NCI-H82 treated with DMSO at 0.1 percent for 48 hours (cell line): ENCODE measurements around the gene RPL10.
"Not testable (repeated sequence)": the region's sequence is repeated elsewhere in the genome, so short reads cannot be mapped to it uniquely, and the experiment has no call there.

Experiments
- DNase-seq: peaks from one replicate; lab custom pipeline; 2025; ENCODE audit not compliant: unreplicated experiment; lab: John Stamatoyannopoulos, UW

RPL10 gene

DNA sequence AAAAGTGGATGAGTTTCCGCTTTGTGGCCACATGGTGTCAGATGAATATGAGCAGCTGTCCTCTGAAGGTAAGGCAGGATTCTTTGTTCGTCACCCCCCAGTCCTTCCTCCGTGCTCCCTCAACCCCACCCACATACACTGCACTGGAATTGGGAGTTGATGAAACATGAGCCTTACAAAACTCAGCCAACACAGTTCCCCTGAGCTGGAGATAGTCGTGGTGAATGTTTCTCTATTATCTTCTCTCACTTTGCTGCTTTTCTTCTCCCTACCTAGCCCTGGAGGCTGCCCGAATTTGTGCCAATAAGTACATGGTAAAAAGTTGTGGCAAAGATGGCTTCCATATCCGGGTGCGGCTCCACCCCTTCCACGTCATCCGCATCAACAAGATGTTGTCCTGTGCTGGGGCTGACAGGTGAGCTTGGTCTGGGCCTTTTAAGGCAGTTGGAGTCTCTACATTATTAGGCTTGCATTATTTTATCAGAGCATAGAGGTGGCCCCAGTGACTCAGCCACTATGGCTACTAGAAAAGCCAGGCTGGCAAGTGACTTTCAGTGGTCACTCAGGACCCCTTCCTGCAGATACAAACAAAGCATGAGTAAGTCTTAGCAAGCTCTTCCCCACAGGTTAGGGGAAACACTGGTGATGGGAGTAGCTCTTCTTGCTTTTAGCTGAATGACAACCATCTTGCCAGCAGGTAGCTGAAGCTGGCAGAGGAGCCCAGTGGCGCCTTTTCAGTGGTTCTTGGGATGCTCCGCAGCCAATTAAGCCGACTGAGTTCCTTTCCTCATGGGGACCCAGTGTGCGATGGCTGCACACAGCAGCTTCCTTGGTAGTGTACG is 1.6 kb downstream of the RPL10 start:
- DNase-seq, result no peak

- DNase-seq, result not testable (repeated sequence)
Measured at GRCh38 chrX:154400369-154400817, 2.2 kb downstream of the RPL10 start.

DNA sequence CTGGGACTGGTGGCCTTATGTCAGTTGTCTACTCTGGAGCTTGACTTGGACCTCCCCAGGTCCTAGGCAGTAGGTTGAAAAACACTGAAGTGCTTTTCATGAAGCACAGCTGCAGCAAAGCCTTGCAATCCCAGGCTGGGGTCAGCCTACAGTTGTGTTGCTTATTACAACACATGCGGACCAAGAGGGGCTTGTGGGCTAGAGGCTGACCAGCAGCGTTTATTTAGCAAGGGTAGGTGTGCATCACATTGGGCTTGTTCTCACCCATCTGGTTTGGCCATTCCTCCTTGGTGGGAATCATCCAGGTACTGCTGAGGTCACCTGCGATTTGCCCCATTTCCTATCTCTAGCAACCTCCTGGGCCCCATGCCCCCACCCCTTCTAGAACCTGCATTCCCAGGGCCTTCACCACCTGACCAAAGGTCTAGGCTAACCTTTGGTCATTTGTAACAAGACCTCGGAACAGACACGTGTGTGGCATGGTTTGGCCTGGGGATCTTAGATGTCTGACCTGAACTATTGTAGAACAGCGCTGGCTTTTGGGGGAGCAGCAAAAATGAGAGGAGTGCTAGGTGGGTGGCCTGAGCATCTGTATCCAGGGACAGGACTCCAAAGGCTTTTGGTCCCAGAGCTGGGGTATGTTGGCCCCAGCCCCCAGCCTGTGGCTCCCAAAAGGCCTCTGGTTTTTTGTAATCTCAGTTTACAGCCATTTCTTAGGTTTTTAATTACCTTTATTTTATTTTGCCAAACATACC is 3.0 kb downstream of the RPL10 start:
- no peak for DNase-seq

GRCh38 chrX:154401918-154402621 is 3.9 kb downstream of the RPL10 start:
- DNase-seq, result no peak

- DNase-seq, result no peak
Measured at GRCh38 chrX:154402622-154403127, 4.5 kb downstream of the RPL10 start.

DNA sequence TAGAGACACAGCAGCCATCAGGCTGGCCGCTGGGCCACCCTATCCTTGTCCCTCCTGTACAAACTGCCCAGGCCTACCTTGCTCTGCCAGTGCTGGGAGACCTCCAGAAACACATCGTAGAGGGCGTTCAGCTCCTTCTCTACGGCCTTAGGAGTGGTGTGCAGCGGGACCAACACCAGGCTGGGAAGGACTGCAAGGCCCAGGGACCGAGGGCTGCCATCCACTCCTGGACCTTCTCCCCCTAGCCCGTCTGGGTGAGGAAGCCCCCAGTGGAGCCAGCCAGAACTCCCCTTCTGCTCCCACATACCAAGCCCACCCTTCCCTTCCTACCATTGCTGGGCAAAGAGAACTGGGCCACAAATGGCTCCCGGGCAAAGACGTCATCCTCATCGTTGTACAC is 5.0 kb downstream of the RPL10 start:
- no peak for DNase-seq

DNA sequence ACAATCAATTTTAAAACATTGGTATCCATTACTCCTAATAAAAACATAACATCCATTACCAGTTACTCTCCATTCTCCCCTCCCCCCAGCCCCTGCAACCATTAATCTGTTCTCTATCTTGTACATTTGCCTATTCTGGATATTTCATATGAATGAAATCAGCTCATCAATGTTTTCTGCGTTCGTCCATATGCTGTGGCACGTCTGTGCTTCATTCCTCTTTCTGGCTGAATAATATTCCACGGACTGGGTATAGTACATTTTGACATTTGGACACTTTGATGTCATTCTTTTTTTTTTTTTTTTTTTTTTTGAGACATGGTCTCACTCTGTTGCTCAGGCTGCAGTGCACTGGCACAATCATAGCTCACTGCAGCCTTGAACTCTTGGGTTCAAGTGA is 5.7 kb downstream of the RPL10 start:
- no peak for DNase-seq

GRCh38 chrX:154404625-154405192 is 6.5 kb downstream of the RPL10 start:
- DNase-seq, result no peak

DNA sequence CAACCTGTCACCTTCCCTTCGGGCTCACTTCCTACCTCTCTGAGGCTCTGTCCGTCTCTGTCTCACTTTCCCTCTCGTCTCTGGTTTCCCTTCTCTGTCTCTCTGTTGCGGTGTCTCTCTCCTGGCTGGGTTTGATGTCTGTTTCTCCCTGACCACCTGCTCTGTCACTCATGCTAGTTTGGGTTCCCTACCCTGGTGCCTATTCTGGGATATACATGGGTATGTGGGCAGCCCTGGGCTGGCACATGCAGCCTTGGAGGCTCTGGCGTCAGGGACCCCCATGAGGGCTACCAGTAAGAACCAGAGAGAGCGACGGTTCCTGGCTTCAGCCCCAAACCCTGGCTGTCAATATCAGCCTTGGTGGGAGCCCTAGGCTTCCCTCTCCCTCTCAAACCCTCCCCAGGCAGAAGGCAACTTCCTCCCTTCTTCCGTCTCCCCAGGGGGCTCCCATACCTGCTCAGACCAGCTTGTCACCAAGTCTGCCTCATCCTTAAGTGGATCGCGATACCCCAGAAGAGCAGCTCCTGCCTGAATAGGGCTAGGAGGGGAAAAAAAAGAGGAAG is 10.6 kb downstream of the RPL10 start:
- no peak for DNase-seq

- no peak for DNase-seq
Measured at GRCh38 chrX:154409222-154409871, 11.2 kb downstream of the RPL10 start, which contains the start of gene DNASE1L1. DNASE1L1 (minus strand) TSS chrX:154409254; CDS start chrX:154405568, 3,686 bp downstream.

- peak; percentile 41 for DNase-seq
Measured at GRCh38 chrX:154411981-154412340, 13.8 kb downstream of the RPL10 start.

DNA sequence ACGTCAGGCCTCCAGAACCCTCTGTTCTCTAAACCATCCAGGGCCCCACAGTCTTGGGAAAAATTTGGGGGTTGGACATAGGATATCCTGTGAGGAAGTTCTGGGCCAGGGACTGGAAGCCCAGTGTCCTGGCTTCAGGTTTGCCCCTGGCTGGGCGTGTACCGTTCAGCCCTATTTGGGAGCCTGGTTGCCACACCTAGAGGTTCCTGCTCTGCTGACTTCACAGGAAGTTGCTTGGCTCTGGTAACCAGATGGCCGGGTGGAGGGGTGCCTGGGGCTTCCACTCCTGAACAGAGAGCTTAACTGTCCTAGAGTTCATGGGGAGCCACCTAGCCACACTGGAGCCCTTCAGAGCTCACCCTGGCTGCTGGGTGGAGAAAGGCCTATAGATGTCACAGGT is 14.3 kb downstream of the RPL10 start:
- DNase-seq, result no peak

GRCh38 chrX:154413142-154413541 is 15.0 kb downstream of the RPL10 start:
- DNase-seq, result no peak

GRCh38 chrX:154417157-154417556 is 19.0 kb downstream of the RPL10 start:
- no peak for DNase-seq

- DNase-seq, result no peak
Measured at GRCh38 chrX:154419189-154419588, 21.0 kb downstream of the RPL10 start.

DNA sequence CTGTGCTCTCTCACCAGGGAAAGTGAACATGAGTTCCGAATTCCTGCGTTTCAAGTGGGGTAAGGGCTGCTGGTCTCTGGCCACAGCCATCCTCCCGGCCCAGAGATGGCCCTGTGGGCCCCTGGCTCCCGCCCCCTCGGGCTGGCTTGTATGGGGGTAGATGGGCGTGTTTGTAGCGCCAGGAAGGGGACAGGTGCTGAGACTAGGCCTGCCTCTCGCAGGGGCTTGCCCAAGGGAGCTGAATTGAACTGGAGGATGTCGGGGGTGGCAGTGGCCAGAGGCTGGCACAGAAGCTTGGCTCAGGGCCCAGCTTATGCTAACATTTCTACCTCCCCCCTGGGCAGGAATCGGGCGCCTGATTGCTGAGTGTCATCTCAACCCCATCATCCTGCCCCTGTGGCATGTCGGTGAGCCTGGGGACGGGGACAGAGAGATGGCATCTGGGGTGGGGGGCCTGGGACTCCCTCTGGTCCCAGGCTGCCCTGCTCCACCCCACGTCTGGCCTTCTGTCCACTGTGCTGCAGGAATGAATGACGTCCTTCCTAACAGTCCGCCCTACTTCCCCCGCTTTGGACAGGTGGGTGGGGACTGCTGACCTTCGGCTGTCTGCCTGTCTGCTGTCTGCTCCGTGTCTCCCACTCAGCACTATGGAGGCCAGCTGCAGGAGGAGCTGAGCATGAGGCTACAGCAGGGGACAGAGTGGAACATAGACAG is 21.7 kb downstream of the RPL10 start:
- no peak for DNase-seq

GRCh38 chrX:154420402-154420756 is 22.2 kb downstream of the RPL10 start:
- DNase-seq, result no peak

DNA sequence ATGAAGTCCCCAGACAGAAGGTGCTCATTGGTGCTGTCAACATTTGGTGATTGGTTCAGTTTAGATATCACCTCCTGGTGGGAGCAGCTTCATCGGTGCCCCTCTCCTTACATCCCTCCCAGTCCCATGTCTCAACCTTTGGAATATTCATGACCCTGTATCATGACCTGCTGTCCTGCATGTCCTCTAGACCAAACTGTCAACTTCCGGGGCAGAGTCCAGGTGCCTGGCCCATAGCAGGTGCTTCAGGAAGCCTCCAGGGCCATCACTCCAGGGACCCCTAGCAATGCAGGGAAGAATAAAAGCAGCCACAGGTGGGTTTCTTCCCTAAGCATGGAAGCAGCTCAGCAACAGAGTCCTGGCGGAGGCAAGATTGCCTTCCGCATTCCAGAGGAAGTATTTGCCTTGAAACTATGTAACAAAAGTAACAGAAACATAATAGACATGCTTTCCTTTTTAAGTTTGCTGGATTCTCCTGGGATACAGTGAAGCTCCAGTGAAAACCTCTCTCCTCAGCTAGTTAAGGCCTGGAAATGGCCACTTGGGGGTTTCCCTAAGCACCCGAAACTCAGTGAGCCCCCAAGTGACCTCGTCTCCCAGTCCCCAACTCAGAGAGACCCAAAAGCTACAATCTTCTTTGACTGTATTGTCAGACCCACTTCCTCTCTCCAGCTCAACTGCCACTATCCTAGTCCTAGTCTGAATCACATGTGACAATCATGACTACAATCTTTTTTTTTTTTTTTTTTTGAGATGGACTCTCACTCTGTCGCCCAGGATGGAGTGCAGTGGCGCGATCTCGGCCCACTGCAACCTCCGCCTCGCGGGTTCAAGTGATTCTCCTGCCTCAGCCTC is 29.0 kb downstream of the RPL10 start:
- DNase-seq, result no peak
